Coronary artery (tissue), 2 donors: ENCODE results near the gene BTG4.

Source experiments
- DNase-seq: peaks from one replicate; pipeline ENCODE4 v3.0.0-alpha.2; 2017; ENCODE audit warnings: low spot score
- H3K27ac ChIP-seq, 2 donors: fragments of 200-600 bp; sonication (generic); one replicate each; pipeline ENCODE4 v1.5.1; 2016 to 2019
- H3K4me3 ChIP-seq: fragments of 200-600 bp; sonication (generic); 2 replicates; pipeline ENCODE4 v1.5.1; 2016; ENCODE audit warnings: mild to moderate bottlenecking, moderate library complexity
- TF ChIP-seq, protein P1 (sequence below): fragments of 200-600 bp; sonication (generic); IDR thresholded peaks from one replicate; pipeline ENCODE4 v1.5.1; 2019; ENCODE audit warnings: antibody characterized with exemption

The BTG4 gene

DNA sequence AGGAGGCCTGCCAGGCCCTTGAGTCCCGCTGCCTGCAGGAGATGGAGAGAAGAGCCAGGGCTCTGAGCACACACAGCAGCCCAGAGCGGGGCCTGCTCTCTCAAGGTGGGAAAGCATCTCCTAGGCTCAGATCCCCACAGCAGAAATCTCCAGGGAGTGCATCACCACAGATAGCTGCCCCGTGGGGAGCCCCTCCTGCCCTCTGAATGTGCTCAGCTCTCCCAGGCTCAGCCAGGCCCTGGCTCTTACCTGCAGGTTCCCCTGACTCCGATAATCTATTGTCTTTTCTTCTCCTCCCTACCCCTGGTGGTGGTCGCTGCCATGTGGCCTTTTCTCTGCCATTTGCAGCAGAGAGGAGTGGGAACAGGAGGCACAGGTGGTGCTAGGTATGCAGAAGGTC, 49.9 kb downstream of the BTG4 start:
- H3K4me3 ChIP-seq, result no peak overlapping the region
- peak; percentile 59 for DNase-seq
- H3K27ac ChIP-seq, result no peak overlapping the region
- TF ChIP-seq, protein P1, sequence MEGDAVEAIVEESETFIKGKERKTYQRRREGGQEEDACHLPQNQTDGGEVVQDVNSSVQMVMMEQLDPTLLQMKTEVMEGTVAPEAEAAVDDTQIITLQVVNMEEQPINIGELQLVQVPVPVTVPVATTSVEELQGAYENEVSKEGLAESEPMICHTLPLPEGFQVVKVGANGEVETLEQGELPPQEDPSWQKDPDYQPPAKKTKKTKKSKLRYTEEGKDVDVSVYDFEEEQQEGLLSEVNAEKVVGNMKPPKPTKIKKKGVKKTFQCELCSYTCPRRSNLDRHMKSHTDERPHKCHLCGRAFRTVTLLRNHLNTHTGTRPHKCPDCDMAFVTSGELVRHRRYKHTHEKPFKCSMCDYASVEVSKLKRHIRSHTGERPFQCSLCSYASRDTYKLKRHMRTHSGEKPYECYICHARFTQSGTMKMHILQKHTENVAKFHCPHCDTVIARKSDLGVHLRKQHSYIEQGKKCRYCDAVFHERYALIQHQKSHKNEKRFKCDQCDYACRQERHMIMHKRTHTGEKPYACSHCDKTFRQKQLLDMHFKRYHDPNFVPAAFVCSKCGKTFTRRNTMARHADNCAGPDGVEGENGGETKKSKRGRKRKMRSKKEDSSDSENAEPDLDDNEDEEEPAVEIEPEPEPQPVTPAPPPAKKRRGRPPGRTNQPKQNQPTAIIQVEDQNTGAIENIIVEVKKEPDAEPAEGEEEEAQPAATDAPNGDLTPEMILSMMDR, result no peak

DNA sequence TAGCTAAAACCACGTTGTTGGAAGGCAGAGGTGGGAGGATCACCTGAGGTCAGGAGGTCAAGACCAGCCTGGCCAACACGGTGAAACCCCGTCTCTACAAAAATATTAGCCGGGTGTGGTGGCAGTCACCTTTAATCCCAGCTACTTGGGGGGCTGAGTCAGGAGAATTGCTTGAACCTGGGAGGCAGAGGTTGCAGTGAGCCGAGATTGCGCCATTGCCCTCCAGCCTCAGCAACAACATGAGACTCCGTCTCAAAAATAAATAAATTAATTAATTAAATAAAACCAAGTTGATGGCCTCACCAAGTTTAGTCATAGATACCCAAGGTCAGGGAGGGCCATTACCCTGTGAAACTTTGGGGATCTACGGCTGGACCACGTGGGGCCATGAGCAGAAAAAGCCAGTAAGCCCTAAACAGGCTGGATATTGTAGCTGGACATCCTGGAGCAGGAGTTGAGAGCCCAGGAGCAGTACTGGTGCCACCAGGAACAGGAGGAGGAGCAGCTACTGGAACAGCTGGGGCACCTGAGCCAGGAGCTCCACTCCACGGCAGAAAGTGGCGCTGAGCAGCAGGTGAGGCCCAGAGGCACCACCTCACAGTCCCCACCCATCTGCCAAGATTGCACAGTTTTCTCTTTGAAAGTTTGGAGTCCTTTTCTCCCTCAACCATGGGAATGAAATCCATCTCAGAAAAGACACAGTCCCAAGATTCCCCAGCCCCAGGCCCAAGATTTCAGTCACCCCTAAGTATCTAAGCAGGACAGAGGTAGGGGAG, 50.5 kb downstream of the BTG4 start:
- no peak overlapping the region for H3K27ac ChIP-seq
- DNase-seq, result peak; percentile 26
- H3K4me3 ChIP-seq, result no peak overlapping the region
- TF ChIP-seq, protein P1, result no peak

DNA sequence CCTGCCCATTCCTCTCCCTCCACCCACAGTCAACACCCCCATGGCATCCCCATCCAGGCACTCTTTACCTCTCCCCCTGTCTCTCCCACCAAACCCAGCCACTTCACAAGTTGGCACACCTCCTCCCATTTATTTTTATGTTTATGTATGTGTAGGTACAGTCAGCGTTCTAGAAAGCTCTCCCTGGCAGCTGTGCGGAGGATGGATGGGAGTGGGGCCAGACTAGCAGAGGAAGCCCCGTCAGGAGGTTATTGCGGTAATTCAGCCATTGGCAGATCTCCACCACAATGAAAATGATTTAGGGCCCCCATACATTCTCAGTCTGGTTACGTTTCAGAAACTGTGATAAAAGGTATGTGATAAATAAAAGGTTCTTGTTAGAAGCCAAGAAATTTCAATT, 51.3 kb downstream of the BTG4 start:
- H3K4me3 ChIP-seq, result no peak overlapping the region
- peak; percentile 47 for DNase-seq
- no peak overlapping the region for H3K27ac ChIP-seq
- TF ChIP-seq, protein P1, result no peak

DNA sequence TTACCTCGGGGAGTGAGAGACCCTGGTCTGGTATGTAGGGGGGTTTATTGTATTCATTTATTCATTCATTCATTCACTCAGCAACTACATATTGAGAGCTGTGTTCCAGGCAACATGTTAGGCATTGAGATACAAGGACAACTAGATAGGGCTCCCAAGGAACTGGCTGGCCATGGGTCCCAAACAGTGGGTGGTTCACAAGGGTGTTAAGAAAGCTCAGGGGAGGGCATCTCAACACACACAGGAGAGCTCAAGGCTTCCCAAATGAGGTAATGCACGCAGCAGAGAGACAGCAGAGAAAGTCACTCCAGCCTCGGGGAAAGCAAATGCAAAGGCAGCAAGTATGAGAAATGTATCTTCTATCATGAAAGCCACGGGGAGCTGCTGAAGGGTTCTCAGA, 51.8 kb downstream of the BTG4 start:
- TF ChIP-seq, protein P1, result no peak

DNA sequence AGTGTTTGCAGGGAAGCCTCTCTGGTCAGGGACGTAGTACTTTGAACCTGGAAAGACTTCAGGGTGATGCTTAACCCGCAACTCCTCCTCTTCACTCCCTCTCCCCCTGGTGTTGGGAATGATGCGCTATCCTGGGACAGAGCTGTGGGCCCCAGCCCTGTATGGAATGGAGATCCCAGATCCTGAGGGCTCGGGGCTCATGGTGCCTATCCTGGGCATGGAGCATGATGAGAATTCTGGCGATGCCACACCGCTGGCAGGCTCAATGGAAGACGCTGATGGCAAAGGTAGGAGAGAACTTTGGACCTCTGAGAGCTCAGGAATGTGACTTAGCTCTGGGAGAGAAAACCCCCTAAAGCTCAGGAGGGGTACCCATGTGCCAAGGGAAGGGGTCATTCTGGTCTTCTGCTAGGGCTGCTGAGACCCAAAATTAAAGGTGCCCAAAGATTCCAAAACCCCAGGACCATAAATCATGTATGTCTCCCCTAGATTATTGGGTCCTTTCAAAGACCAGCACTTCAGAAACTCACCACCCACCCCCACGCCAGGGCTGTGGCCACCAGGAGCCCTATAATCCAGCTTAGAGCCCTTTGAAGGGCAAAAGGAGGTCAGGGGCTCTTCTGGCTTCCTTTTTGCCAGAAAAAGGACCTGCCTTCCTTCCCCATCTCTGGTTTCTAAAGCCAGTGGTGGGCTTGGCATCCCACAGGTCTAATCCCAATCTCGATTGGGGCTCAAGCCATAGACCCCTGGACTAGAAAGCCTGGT, 52.5 kb downstream of the BTG4 start:
- TF ChIP-seq, protein P1, result no peak
- Histone ChIP-seq H3K27ac (no peak overlapping the region), H3K4me3 (no peak overlapping the region)
- DNase-seq, result peak; percentile 59

More for the DNA sequence above, 51.8 kb downstream of the BTG4 start:
- Histone ChIP-seq H3K27ac (no peak overlapping the region), H3K4me3 (no peak overlapping the region)
- DNase-seq, result peak; percentile 43

DNA sequence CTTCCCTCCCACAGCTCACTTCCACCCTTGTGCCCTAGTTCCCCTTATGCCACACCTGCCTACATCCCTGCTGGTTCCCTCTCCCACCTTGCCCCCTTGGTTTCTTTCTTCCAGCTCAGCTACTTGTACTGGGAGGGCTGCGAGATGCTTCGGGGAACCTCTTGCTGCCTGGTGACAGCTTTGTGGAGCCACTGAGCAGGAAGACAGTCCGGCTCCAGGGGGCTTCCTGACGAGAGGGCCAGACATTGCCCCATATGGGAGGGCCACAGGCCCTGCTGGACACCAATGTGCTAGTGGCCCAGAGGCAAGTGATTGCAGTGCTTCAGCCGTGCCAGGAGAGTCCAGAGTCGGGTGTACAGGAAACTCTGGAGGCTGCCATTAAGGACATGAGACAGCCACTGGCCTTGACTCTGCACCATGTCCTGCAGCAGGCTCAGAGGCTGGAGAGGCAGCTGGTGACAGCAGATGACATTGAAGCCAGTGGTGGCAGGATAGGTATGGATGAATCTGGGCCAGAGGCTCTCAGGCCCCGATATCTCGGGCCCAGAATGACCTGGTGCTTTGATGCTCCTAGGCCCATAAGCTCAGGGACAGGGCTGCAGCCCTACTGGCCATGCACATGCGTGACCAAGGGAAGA, 54.3 kb downstream of the BTG4 start:
- Histone ChIP-seq H3K27ac (no peak overlapping the region), H3K4me3 (no peak overlapping the region)
- peak; percentile 66 for DNase-seq
- TF ChIP-seq, protein P1, result no peak
